GM21526 (cell line): ENCODE measurements around the gene LMF1.
"Not testable (repeated sequence)": the region's sequence is repeated elsewhere in the genome, so short reads cannot be mapped to it uniquely, and the experiment has no call there.

Experiments used
- ATAC-seq: cut with Tn5 transposase; IDR thresholded peaks from one replicate; pipeline ENCODE4 v1.9.1; 2021; ENCODE audit warnings: moderate library complexity; ENCODE audit not compliant: unreplicated experiment, low FRiP score

LMF1 gene

DNA sequence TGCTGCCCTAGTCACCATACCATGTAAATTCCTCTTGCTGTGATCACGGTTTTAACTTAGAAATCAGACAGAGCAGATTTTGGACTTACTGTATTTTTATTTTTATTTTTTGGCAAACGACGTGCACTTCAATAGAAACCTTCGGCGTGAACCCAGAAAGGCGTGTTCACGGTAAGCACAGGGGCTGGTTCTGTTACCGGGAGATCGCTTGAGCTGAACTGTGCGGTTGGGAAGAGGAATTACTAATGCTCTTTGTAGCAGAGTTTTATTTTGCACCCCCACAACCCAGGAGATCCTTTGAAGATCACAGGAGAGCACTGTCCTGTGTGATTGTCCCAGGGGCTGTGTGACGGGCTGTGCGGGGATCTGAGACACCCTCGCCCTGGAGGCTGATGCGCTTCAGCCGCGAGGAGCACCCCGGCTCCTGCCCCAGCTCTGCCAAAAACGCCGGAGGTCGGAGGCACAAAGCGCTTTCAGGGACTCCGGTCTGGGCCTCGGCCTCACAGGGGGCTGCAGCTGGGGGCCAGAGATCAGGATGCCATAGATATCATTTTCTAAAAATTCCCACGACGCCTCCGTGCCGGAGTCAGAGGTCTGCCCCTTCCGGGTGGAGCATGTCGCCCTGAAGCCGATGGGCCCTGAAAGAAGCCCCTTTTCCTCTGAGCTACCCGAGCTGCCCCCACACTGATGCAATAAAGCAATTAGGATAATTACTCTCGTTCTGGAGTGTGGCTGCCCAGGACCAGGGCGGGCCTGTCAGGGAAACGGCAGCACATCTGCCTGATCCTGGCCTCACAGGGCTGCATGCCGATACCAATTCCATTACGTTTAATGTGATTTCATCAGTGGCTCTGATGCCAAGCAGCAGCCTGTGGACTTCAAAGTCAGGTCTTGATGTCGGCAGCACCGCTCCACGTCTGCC lies 71.8 kb downstream of the LMF1 start:
- no peak for ATAC-seq

DNA sequence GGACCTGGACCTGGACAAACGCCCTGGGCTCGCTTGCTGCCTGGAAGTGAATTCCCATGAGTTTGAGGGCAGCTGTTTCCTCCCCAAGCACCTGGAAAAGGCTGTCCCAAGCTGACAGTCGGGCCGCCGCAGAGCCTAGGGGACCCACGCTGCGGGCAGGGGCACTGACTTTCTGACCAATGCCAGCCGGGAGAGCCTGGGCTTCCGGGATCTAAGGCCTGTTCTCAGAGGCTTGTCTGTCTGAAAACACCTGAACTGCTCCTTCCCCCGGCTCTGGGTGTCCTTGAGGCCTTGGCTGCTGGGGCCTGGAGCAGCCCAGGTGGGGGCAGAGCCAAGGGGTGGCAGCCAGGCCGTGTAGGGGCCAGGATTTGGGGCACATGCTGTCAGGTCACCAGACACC lies 72.6 kb downstream of the LMF1 start:
- ATAC-seq = no peak

DNA sequence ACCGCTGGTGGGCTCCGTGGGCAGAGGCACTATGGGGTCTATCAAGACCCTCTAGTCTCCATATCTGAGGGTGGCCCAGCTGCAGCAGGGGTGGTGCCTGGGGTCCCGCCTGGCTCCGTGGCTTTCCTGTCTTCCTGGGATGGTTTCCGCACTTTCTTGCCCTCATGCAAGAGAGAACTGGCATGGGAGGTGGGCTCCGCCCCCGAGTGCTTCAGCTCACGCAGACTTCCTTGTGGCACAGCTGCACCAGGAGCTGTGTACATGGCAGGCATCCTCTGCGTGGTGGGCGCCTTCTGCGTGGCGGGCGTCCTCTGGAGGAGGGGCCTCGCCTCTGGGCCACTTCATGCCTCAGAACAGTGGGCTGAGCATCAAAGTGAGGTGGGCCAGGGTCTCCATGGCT lies 73.1 kb downstream of the LMF1 start:
- no peak for ATAC-seq

DNA sequence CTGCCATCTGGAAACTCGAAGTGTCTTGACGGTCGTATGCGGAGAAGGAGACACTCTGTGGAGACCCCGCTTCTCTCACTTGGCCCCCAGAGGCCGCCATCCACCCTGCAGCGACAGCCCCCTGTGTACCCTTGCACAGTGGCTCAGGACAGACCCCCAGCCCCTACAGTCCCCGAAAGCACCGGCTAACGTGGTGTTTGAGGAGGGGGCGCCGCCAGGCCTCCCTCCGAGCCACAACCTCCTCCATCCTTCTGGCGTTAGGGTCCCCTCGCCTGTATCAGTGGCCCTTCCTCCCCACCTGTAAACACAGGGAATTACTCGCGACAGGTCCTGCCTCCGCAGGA lies 73.6 kb downstream of the LMF1 start:
- ATAC-seq = no peak

DNA sequence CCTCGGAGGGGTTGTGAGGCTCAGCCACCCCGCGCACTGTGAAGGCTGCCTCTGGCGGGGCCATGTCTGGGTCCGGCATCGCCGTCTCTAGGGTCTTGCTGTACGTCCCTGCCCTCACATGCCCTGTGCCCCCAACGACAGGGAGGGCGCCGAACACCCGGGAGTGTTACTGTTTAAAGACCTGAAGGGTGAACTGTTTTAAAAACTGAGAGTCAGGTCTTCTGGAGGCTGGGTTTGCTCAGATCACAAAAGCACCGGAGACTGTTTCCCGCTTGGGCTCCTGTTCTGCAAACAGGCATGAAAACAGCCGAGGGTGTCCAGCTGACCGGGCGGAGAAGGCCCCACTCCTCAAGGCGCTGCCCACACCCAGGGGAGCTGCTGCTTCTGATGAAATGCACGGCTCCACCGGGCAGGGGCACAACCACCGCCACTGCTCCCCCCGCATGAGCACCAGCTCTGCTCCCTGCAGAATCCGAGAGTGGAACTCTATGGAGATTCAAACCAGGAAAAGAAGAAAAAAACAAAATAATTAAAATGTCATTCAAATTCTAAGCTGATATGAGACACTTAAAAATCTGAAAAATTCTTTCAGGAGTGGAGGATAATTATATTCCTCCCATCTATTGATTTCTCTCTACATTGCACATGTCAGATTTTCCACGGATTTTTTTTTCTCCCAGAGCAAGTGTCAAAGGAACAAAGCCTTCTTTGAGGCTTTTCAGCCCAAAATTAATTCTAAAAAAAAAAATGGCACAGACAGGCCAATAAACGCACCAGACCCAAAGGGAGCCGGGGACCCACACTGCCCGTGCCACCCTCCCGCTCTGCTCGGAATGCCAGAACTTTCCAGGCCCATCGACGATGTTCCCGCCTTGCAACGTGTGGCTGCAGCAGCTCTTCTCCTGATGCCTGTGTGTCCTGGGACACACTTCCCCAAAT lies 74.3 kb downstream of the LMF1 start:
- ATAC-seq = no peak

DNA sequence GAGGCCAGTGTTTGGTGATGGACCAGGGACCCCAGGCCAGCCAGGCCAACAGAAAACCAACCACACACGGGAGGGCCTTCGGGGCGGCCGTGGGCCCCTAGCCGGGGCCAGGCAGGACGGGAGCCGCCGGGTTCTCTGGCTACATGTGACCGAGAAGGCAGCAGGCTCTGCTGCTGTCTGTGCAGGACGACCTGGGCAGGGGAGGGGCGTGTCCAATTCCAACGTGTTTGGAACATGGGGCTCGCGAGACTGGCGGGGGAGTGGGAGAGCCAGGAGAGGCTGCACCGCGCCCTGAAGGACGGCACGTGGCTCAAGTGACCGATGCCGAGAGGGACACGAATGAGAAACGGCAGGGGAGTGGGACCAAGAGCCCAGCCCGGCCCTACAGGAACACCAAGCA lies 75.4 kb downstream of the LMF1 start:
- ATAC-seq = no peak

DNA sequence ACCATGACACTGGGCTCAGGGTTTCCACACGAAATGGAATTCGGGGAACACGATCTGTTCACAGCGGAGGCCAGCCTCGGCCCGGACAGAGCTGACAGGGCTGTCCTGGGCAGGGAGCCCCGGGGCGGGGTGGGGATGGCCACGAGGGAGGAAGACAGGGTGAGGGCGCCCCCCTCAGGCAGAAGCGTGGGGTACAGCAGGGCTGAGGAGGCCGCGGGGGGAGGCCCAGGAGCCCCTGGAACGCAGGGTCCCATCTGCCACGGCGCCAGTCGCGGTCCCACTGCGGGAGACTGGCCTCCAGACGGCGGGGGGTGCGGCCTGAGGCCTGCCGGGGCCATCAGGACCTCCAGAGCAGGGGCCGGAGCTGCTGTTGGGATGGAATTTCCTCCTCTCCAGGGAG lies 75.9 kb downstream of the LMF1 start:
- no peak for ATAC-seq

DNA sequence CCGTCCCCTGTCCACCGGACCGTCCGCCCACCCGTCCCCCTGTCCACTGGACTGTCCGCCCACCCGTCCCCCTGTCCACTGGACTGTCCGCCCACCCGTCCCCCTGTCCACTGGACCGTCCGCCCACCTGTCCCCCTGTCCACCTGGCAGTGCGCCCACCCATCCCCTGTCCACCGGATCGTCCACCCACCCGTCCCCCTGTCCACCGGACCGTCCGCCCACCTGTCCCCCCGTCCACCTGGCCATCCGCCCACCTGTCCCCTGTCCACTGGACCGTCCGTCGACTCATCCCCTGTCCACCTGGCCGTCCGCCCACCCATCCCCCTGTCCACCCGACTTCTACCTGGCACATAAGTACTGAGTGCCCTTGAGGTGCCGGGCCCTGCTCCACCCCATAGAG lies 76.6 kb downstream of the LMF1 start:
- no peak for ATAC-seq

DNA sequence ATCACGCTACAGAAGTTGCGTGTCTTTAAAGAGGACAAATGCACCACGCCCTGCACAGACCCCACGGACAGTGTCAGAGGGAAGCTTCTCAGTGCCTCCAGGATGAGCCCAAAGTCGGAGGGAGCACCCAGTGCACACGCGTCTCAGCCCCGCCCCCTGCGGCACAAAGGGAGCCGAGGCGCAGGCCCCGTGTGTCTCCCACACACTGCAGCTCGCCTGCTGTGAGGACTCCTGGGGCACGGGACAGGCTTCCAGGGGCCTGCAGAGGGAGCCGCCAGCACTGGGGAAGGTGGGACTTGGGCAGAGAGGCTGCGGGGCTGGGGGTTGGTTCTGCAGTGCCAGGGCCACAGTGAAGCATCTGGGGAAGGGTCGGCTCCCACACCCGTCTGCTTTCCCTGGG lies 77.4 kb downstream of the LMF1 start:
- ATAC-seq = no peak

DNA sequence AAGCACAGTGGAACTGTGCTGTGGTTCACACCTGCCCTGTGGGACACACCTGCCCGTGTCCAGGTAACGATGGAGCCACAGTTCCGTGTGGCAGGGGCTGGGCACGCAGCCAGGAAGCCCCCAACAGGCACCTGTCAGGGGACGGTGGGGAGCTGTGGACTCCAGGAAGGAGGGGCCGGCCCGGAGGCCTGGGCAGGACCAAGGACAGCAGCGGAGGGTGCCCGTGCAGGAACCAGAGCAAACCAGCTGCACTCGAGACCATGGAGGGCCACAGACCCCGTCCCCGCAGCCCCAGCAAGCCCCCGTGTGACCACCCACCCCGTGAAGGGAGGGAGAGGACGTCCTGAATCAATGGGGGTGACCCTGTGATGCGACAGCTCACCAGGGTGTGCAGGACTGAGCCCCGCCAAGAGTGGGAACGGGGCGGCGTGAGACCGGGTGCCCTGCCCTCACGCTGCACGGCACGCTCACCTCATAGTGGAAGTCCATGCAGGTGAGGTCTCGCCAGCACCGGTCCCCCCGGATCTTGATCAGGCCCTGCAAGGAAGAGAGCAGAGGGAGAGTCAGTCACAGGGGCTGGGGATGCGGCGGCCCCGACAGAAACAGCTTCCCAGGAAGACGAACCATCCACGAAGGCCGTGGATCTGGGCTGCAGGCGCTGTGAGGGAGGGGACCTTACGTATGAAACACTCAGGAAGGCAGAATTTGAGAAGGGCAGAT lies 78.1 kb downstream of the LMF1 start:
- ATAC-seq = no peak

DNA sequence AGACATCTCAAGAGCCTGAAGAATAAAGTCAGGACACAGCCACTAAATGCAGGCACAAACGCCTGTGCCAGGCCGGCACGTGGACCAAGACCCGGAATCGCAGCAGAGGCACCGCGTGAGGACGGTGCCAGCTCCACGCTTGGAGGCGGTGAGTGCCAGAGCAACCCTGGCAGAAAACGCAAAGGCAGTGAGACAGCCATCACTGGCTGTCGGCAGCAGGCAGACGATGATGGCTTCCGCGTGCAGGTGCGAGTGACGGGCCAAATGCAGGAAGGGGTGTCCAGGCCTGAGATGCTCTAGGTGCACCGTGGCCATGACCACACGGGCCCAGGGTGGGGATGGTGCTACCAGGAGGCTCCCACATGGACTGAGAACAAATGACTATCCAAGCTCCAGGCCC lies 78.8 kb downstream of the LMF1 start:
- no peak for ATAC-seq

DNA sequence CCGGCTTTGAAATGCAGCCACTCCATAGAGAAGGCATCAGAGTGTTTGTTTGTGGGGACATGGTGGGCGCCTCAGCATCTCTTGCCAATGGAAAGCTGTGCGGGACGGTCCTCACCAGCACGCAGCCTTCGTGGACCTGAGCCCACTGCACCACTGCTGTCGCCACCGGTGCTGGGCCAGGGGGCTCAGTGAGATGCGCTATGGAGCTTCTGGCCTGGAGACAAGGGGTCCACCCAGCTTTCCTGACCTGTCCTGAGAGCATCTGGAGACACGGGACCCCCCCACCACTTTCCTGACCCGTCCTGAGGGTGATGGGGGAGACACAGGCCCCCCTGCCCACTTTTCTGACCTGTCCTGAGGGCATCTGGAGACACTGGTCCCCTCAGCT lies 79.4 kb downstream of the LMF1 start:
- no peak for ATAC-seq

DNA sequence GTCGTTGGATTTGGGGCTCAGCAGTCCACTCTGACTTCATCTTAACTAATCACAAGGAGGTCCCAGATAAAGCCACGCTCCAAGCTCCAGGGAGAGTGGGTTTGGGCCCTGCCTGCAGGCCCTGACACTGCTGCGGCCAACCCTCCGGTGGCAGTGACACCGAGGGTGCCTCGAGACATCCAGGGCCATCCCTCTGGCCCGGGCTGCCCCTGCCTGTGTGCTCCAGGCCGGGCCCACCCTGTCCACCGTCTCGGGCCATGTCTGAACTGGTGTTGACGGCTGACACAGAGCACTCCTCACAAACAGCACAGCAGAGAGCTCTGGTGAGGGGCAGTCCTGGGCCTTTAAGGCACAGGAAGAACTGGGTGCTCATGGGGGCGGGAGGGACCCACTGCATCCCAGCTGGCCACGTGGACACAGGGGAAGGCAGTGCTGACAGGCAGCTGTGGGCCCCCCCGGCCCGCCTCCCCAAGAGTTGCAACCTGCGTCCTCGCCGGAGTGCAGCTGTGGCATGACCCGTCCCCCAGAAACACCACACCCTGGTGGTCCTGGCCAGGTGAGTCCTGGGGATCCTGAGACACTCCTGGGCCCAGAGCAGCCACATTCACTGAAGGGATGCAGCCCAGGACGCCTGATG lies 80.0 kb downstream of the LMF1 start:
- no peak for ATAC-seq

DNA sequence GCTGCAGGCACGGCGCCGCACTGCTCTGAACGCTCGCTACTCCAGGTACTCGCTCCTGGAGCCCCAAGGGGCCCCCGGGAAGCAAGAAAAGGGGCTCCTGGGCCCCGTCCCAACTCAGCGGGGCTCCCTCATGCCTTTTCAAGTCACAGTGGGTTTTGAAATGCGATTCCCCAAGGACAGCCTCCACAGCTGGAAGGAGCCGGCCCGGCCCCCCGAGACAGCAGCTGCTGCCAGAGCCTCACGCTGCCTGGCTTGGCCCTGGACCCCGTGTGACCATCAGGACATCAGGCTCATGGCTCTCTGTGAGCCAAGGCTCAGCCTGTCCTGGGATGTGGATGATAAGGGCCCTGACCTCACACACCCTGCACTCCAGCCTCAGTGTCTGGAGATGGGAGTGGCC lies 80.6 kb downstream of the LMF1 start:
- no peak for ATAC-seq

DNA sequence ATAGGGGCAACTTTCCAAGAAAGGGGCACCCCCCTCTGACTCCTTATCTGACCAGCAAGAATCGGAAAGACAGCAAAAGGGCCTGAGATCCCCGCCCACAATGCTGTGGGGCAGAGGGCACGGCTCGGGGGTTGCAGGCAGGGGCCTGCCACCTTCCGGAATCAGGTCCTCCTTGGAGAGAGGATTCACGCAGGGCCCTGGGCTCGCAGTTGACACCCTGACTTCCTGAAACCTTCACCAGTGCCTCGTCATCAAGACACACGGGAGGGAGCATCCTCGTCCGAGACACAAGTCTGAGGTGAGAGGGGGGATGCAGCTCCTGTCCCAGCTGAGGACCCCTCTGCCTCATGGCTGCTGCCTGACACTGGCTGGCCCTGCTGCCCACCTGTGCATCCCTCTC lies 81.2 kb downstream of the LMF1 start:
- ATAC-seq = no peak

DNA sequence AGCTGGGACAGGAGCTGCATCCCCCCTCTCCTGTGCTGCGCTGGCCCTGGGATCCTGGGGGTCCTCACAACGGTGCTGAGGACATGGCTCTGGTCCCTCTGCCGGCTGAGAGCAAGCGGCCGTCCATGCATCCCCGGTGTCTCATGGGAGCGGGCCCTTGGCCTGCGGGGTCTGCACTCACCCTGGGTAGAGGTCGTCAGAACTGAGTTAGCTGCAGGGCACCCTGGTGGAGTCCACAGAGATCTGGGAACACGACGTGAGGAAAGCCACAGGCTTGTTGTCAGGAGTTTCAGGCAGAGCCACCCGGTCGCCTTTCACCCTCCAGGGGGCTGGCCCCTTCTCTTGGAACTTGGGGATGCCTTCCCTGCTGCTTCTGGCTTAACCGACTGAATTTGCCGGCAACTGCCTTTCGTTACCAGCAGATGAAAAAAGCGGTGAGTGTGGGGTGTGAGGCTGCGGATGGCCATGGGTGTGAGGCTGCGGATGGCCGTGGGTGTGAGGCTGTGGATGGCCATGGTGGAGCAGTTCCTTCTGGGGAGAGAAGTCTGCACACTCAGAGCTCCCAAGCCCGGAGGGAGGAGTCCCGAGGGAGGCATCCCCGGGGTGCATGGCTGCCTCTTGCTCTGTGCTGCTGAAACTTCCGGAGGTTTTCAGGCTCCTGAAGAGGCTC lies 81.7 kb downstream of the LMF1 start:
- ATAC-seq = no peak

DNA sequence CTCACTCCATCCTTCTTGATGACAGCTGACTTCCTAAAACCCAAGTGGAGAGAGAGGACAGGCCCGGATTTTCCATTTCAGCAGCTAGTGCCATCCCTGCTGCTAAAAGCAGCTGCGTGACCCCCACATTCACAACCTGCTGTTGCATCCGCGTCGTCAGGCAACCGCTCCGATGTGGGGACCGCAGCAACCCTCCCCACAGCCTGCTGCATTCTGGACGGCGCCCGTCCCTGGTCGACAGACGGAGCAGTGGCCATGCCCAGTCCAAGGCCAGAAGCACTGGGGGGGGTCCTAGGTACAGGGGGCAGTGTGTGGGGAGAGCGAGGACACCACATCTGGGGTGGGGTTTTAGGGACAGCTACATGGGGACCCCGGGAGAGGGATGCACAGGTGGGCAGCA lies 82.3 kb downstream of the LMF1 start:
- not testable (repeated sequence) for ATAC-seq

DNA sequence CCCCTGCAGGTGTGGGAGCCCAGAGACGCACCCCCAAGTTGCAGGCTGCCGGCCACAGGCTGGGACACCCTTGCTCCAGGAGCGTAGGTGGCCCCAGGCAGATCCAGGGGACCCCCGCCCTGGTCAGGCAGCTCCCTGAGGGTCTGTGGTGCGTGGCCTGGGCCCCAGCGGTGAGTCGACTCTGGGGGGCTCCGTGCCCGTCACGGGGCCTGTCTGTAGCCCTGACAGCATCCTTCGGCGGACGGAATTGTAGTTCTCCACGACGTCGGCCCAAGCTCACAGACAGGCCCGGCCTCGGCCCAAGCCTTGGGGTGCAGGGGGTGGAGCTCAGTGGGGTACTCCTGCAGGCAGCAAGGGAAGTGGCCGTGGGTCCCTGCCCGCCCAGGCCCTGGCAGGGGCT lies 82.9 kb downstream of the LMF1 start:
- ATAC-seq = no peak

DNA sequence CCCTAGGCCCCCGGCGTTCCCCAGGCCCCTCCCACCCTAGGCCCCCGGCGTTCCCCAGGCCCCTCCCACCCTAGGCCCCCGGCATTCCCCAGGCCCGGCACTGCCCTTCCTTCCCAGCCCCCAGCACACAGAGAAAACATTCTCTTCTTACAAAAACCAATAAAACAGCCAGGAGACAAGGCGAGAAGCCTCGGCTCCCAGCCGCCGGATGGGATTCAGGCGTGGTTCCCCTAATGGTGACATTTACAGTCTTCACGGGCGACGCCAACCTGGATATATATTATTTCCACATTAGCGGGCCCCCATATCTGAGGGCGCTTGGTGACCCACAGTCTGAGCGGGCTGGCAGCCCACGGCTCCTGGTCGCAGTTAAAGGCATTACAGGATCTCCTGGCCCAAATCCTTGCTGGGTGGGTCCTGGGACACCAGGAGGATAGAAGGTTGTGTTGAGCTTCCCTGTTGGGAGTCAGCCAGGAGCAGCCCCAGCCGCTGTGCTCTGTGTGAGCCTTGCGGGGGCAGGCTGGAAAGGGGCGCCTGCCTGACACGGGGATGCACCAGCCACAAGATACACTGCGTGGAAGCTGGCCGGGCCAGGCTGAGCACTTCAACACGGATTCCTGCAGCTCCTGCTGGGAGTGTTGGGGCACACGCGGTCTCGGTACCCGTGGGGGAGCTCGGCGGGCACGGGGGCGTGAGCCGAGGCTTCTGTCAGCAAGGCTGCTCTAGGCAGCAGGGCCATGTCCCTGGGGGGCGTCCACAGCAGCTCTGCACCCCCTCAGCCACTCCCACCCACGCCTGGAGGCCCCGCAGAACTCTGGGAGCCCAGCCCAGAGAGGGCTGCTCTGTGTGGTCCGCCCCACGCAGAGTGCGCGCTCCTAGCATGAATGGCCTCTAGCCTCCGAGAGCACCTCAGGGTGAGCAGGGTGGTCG lies 83.7 kb downstream of the LMF1 start:
- no peak for ATAC-seq
